NCI-H2081 treated with DMSO at 0.1 percent for 48 hours (cell line): ENCODE data around the gene MPST.

Experiments used
- DNase-seq: peaks from one replicate; lab custom pipeline; 2025; lab: John Stamatoyannopoulos, UW

Gene MPST

GRCh38 chr22:37001826-37002225 is 17.7 kb upstream of the MPST start:
- no peak for DNase-seq

- no peak for DNase-seq
Measured at GRCh38 chr22:37002633-37003032, 16.9 kb upstream of the MPST start.

- no peak for DNase-seq
Measured at GRCh38 chr22:37007651-37008050, 11.9 kb upstream of the MPST start.

GRCh38 chr22:37008365-37008764 is 11.2 kb upstream of the MPST start:
- DNase-seq, result no peak

- DNase-seq, result no peak
Measured at GRCh38 chr22:37009490-37009889, 10.1 kb upstream of the MPST start.

GRCh38 chr22:37010174-37010573 is 9.4 kb upstream of the MPST start:
- no peak for DNase-seq

GRCh38 chr22:37010976-37011375 is 8.6 kb upstream of the MPST start:
- no peak for DNase-seq

- no peak for DNase-seq
Measured at GRCh38 chr22:37011472-37011871, 8.1 kb upstream of the MPST start.

GRCh38 chr22:37012262-37012904 is 7.2 kb upstream of the MPST start:
- DNase-seq, result no peak

GRCh38 chr22:37012956-37013355 is 6.6 kb upstream of the MPST start:
- no peak for DNase-seq

GRCh38 chr22:37014415-37014806 is 5.1 kb upstream of the MPST start:
- DNase-seq, result no peak

GRCh38 chr22:37014835-37015586 is 4.5 kb upstream of the MPST start:
- no peak for DNase-seq

- no peak for DNase-seq
Measured at GRCh38 chr22:37015587-37015878, 4.0 kb upstream of the MPST start.

- DNase-seq, result no peak
Measured at GRCh38 chr22:37016134-37016910, 3.2 kb upstream of the MPST start.

GRCh38 chr22:37017356-37017755 is 2.2 kb upstream of the MPST start:
- DNase-seq, result no peak

GRCh38 chr22:37018086-37018814 is 1.3 kb upstream of the MPST start:
- no peak for DNase-seq

- no peak for DNase-seq
Measured at GRCh38 chr22:37018815-37019308, 680 bp upstream of the MPST start.

GRCh38 chr22:37020192-37020479 is 594 bp downstream of the MPST start:
- DNase-seq, result no peak

- DNase-seq, result no peak
Measured at GRCh38 chr22:37021041-37021440, 1.5 kb downstream of the MPST start.

GRCh38 chr22:37021710-37022482 is 2.4 kb downstream of the MPST start:
- DNase-seq, result no peak

- DNase-seq, result no peak
Measured at GRCh38 chr22:37022483-37023337, 3.2 kb downstream of the MPST start.
